GM19467 (cell line): ENCODE measurements around the gene HIVEP3.

Experiments used
- ATAC-seq: cut with Tn5 transposase; IDR thresholded peaks from one replicate; pipeline ENCODE4 v1.9.1; 2021; ENCODE audit warnings: mild to moderate bottlenecking, moderate library complexity; ENCODE audit not compliant: unreplicated experiment

HIVEP3 gene

DNA sequence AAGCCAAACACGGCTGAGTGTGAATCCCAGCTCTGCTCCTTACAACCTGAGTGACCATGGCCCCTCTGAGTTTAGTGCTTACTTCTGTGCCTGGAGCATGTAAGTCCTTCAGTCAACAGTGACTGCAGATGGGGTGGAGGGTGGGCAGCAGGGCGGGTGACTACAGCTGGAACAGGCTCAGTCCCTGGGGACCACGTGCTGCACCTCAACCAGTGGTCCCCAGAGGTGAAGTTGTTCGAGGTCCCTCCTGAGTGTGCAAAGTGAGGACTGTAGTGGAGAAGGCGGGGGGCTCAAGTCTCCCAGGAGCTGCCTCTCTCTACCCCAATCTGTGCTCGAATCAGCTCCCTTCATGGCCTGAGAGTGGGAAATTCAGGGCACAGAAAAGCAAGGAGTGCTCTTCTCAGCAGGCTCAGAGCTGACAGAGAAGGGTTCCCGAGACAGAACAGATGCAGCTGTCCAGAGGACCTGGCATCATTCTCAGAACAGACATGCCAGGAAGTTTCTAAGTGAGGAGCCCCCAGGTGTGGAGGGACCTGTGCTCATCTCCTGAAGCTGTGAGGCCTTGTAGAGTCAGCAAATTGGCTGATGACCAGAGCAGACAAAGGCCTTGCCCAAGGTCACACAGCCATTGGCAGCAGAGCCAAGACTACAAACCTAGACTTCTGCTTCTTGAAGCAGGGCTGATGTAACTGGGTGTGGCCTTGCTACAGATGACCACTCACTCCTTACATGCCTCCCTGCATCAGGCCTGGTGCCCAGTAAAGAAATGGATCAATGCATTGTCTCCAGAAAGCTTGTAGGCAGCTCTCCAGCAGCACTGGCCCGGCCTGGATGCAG lies 372.5 kb downstream of the HIVEP3 start:
- no peak for ATAC-seq

DNA sequence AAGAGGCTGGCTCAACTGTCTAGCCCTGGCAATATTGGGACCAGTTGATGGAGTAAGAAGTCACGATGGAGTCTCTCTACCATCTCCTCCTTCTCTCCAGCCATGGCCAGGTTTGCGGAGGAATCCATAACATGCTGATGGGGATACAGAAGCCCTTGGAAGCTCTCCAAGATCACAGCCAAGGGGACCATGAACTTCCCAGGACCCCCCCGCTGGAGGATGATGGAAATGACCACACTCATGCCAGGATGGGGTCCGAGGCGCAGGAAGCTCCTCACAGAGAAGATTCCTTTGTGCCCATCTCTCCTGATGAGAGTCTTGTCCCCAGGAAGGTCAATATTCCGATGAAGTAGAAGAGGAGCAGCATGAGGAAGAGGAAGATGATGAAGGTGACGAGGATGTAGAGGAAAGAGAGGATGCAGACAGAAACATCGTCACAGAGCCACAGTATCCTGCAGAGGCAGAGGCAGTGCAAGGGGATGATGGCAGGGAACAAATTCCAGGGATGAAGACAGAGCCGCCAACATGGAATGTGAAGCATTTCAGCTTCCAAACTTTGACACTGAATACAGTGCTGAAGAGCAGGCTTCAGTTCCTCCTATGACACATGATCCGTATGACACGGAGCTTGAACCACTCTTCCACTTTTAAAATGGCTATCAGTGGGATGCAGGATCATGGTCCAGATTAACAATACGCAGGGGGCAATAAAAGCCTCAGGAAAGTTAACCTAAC lies 376.4 kb downstream of the HIVEP3 start:
- no peak for ATAC-seq

DNA sequence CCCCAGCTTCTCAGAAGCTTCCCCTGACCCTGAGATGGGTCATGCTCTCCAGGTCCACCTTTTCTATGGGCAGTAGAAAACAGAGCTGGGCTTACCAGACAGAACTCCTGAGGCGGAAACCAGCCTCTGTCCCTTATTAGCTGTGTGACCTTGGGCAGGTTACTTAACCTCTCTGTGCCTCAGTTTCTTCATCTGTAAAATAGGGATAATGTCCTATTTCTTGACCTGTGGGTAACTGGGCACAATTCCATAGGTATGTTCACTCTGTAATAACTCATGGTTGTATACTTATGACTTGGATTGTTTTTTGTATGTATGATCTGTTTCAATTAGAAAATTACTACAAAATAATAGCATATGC lies 377.1 kb downstream of the HIVEP3 start:
- no peak for ATAC-seq

DNA sequence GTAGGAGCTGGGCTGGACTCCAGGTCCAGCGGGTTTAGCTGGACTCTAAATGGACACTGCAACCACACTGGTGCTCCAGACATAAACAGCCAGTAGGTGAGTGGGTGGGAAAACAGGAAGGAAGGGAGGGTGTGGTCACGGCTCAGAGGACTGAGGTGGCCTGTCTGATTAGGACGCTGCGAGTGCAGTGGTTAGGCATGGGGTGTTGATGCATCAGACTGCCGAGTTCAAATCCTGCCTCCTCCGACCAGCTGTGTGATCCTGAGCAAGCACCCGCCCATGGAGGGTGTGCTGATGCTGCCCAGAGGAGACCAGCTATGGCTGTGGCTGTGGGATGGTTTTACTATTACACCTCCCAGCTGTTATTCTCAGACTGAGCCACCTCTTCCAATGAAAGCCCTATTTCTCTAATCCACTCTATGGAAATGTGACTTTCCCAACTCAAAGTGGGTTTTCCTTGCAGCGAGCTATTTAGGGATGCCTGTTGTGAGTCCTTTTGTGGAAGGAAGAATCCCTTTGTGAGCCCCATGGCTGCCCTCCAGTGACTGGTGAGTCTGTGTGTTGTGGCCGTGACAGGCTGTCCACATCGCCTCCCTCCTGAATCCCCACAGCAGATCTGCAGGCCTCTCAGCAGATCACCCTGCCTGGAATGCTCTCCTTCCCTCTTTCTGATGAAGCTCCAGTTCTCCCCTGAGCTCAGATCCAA lies 377.7 kb downstream of the HIVEP3 start:
- ATAC-seq, result no peak

DNA sequence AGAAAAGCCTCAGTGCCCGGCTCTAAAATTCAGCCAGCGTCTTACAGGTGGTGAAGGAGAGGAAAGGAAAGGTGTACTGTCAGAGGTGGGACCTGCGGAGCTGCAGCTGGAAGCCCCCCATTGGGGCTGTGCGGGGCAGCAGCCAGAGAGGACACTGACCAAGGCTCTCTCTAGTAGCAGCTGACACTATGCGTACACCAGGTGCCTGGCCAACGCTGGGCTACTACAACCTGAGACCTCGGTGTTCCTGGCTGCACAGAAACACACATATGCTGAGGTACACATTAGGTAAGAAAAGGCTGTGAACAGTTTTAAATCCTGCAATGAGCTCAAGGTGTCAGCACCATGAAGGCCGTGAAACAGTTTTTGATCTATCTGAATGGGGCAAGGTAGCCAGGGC lies 378.7 kb downstream of the HIVEP3 start:
- no peak for ATAC-seq

DNA sequence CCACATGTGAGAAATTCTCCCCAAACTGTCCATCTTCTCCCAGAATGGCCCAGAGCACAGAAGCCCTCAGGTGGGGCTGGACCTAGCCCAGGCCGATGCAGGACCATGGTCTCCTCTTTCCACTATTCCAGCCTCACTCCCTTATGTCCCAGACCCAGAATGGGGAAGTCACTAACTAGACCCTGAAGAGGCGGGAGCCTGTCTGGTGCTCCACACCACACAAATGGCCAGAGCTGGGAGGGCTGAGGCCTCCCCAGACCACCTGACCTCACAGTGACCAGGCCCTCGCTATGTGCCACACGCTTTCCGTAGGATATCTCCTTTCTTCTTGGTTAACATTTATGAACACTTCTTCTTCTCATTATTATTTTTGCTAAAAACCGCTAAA lies 379.3 kb downstream of the HIVEP3 start:
- ATAC-seq, result no peak

DNA sequence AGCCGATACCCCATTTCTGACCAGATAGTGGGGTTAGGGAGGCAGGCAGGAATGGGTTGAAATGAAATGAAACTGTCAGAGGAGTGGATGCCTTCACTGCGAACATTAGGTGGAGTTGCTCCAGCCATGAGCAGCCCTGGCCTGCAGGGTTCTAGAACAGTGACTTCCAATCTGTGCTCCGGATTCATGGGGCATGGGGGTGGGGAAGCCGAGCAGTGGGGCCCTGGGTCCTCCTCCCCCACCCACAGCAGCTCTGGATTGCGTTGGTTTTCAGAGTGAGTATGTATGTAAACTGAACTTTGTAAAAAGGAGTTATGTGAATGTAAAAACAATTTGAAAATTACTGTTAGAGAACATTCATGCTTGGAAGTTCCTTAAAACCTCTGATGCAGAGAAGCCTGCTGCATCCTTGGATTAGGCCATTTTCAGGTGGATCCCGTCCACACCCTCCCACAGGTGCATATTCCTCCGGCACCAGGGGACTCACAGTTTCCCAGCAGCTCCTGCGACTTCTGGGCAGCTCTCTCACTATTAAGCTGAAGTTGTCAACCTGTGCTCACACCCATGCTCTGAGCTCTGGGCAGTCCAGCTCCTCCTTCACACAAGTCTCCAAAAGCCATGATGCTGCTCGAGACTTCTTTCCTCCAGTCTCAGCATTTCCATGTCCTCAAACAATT lies 379.8 kb downstream of the HIVEP3 start:
- ATAC-seq, result no peak

DNA sequence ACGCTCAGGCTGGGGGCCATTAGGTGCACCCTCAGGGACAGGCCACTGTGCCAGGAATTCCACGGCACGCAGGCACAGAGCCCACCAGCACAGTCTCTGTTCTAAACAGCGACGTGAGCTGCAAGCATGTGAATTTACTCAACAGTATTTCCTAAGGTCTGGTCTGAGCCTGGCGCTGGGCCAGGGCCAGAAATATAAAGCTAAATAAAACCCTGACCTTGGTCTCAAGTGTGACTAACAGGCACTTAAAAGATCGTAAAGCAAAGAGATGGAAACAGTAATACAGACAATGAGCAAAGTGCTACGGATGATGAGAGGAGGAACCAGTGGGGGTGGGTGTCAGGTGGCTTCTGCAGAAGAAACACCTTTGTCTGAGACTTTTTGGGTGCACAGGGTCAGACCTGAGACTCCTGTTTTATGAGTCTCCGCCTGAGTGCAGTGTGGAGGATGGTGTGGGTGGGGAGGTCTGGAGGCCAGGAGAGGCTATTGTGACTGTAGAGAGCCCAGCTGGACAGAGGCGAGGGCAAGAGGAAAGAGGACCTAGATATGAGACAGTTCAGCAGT lies 380.9 kb downstream of the HIVEP3 start:
- ATAC-seq, result no peak

DNA sequence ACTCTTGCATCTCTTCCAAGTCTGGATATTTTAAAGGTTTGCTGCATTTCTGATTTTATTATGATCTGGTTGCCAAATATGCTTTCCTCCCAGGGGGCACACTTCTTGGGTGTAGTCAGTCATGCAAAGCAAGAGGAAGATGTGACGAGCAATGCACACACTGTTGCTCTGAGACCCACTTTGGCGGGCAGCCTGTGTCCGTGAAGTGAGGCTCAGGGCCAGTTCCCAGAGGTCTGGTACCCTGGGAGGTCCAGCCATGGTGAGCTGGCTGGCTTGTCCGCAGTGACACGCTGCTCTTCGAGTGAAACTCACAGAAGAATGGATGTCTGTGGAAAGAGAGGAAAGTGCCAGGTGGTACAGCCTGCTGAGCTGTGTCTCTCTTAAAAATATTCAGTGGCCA lies 381.5 kb downstream of the HIVEP3 start:
- ATAC-seq, result no peak

DNA sequence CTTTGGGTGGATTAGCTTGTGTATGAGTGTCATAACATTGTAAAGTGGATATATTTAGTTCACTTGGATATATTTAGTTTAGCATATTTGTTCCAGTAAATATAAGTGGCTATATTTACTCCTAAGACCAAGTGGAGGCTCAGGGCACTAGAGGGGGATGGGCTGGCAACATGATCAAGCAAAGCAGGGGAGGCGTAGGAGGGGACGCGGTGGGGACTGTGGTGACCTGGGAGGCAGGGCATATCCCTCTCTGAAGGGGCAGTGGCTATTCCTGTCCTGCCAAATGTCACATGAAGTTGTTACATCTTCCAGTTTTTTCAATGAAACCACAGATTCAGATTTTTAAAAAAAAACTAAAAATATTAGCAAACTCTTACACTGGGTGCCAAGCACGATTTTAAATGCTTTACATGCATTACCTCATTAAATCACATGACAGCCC lies 382.3 kb downstream of the HIVEP3 start:
- no peak for ATAC-seq

DNA sequence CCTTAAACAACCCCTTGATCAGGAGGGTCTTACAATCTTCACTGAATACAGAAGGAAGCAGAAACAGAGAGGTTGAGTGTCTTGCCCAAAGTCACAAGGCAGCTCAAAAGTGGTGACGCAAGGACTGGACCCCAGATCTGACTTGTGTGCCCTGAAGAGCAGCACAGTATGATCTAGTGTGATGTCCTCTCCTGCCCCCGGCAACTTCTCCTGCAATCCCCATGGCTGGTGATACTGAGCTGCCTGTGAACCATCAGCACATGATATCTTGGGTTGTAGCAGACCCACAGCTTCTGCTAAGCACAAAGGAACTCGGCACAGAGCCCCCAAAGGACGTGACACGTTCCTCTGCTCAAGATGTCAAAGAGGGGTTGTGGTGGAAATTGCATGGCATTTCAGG lies 383.0 kb downstream of the HIVEP3 start:
- ATAC-seq, result no peak

DNA sequence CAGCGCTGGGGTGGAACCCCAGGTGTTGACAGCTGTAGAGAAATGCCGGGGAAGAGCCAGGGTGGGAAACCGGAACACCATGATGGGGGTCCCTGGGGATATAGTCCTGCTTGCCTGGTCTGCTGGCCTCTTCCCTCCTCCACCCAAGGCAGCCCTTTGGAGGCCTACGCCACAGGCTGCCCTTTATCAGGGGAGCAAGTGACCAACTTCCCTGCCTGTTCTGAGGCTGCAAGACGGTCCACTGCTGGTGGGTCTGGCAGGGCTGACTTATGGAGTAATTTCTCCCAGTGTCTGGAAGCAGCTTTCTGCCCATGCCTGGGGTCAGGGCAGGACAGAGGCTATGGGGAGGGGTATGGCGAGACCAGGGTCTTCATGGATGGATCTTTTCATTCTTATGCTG lies 383.4 kb downstream of the HIVEP3 start:
- no peak for ATAC-seq

DNA sequence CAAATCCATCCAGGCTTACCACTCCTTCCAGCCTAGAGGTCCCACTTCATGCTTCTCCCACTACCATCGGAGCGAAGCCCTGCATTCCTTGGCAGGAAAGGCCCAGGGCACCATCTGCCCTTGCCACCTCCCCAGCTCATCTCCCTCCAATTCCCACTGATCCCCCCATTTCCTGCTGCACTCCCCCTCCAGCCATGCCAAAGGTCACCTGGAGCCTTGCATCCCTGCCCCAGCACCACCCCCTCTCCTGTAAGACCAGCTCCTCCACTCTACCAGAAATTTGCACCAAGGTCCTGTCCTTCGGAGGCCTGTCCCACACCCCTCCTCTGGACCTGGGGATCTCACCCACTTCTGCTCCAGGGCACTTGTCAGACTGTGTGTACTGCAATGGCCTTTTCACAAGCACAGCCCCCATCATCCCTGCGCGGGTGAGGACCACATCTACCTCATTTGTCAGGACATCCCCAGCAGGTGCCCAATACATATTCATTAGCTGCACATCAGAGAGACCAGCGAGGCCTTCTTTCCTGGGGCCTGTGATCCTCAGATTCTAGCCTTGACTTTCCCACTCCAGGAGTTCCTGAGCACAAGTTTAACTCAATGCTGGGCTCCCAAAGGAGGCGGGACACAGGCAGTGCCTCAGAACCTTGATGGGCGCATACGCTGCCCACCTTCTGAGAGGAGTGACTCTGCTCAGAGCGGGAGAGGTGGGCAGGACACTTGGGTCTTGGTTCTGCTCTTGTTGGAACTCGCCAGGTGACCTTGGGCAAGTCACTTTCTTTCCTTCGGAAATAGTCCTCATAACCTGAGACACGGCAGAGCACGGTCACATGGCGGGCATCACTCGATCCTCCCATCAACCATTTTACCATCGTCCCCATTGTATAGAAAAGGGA lies 384.3 kb downstream of the HIVEP3 start:
- no peak for ATAC-seq

DNA sequence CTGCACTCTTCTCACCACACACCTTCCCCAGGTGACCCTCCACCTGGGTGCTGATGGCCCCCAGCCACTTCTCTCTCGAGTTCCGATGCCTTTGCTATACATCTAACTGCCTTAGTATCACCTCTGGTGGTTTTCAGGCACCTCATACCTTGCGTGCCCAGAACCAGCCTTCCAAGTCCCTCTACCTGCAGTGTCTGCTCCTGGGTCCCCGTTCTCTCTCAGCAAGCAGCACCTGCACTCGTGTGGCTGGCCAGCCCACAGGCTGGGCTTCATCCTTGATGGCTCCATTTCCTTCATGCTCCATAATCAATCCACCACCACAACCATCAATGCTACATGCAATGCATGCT lies 385.0 kb downstream of the HIVEP3 start:
- ATAC-seq, result no peak

DNA sequence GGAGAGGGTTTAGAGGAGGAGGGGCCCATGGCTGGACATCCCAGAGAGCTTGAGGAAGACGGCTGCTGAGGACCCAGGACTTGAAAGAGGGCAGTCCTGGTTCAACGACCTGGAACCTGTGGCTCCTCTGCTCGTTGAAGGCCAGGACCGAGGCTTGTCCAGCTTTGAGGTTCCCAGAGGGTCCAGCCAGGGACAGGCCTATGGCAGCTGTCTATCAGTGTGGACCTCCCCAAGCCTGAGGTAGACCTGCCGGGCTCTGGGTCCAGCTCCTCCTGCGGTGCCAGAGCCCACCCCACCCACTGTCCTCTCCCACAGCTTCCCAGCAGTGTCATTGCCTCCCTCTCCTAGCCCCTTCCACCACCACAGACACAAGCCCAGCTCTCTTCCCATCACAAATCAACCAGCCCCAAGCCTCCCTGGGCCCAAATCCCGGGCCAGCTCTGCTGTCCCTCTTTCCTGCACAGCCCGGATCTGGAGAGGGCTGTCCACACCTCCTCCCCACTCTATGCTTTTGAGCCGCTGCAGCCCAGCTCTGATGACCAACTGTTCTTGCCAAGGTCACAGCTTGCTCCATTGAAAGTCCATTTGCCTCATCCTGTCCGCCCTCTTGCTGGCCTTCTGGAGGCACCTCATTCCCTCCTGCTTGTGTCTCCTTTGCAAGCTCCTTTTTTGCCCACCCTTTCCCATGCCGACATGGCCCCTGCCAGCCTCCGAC lies 385.5 kb downstream of the HIVEP3 start:
- ATAC-seq, result no peak

DNA sequence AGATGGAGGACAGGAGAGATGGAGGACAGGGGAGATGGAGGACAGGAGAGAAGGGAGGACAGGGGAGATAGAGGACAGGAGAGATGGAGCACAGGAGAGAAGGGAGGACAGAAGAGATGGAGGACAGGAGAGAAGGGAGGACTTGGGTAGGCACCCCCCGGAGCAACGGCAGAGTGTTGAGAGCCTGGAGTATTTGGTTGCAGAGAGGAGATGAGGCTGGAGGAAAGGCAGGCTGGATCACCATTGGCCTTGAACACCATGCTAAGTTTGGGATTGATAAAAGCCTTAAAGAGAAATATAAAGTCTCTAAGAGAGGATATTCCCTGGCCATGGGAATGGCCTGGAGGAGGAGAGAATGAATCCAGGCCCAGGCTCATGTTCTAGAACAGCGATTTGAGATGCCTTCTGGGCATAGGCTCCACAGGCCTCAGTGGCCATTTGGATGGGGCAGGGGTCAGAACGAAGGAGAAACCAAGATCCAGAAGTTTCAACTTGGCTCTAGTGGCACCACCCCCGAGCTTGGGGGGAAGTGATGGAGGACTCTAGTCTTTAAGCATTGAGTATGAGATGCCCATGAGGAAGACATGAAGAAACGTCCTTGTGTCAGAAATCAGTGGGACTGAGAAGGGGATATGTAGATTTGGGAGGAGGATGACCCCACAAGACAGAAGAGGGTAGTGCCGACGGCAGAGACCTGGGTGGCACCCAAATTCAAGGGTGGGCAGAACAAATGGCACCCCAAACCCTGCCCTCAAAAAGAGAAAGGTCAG lies 386.3 kb downstream of the HIVEP3 start:
- ATAC-seq, result no peak

DNA sequence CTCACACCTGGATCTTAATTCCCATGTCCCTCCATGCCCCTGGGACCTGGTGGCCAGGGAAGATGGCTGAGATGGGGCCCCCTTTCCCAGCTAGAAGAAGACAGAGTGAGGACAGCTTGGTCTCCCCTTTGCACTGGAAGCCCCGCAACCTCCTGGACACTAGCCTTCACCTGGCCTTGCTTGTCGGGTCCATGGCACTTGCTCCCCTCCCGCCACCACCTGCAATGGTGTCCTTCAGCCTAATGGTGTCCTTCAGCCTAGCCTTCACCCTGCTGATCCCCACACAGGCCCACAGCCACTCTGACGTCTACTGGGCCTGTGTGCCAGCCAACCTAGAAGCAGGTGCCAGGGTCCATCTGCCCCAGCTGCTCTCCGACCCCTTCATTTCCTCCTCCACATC lies 388.3 kb downstream of the HIVEP3 start:
- no peak for ATAC-seq

DNA sequence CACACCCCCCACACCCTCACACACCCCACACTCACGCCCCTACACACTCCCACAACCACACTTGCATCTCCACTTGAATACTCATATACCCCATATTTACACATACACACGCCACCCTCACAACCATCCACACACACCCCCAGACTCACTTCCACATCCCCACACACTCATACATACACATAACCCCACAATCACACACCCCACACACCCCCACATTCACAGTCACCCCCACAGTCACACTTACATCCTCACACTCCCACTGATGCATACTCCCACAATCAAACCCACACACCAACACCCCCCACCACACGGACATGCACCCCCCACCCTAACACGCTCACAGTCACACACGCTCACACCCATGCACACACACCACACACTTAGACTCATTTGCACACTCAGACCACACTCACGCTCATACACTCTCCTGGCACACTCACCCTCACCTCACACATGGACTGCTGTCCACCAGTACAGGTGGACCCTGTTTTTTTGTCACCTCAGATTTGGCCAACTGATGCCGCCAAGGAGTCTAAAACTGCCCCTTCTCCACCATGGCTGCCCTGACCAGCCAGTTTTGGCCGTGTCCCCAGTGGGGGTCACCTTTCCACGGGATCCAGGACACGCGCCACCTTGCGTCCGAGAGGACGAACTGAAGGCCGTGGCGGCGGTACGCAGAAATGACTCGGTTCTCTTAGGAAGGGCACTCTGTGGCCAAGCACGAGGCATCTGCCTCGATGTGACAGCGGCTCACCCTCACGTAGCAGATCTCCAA lies 388.9 kb downstream of the HIVEP3 start:
- ATAC-seq, result no peak
